Mesenchymal stem cell (in vitro differentiated cells and primary cell): ENCODE results near the gene CIDEC.

ENCODE experiments used
- DNase-seq: peaks from one replicate; pipeline ENCODE4 v3.0.0-alpha.2; 2013
- H2AFZ ChIP-seq: one replicate; pipeline ENCODE4 v1.6.1; 2013; ENCODE audit warnings: low read depth, mild to moderate bottlenecking, control low read depth, inconsistent platforms, low read length, moderate library complexity
- H2AK5ac ChIP-seq: 2 replicates; pipeline ENCODE4 v1.6.1; 2013; ENCODE audit warnings: low read length, moderate library complexity, mild to moderate bottlenecking, inconsistent platforms; ENCODE audit not compliant: severe bottlenecking
- H2BK120ac ChIP-seq: one replicate; pipeline ENCODE4 v1.6.1; 2013; ENCODE audit warnings: low read depth, mild to moderate bottlenecking, inconsistent platforms, low read length, moderate library complexity
- H2BK12ac ChIP-seq, 2 experiments: one replicate each; pipeline ENCODE4 v1.6.1; 2013; ENCODE audit warnings: inconsistent platforms in 2 of 2, low read length in 2 of 2, mild to moderate bottlenecking in 2 of 2, moderate library complexity in 2 of 2, control low read depth in 1 of 2
- H2BK15ac ChIP-seq: one replicate; pipeline ENCODE4 v1.6.1; 2013; ENCODE audit warnings: mild to moderate bottlenecking, low read depth, inconsistent platforms; ENCODE audit not compliant: poor library complexity, severe bottlenecking
- H2BK5ac ChIP-seq: 2 replicates; pipeline ENCODE4 v1.6.1; 2013; ENCODE audit warnings: low read depth, mild to moderate bottlenecking, low read length, control low read depth, inconsistent platforms; ENCODE audit not compliant: poor library complexity, severe bottlenecking
- H3K14ac ChIP-seq, 2 experiments: one replicate each; pipeline ENCODE4 v1.6.1; 2013; ENCODE audit warnings: inconsistent platforms in 2 of 2, low read length in 2 of 2, control low read depth in 1 of 2, mild to moderate bottlenecking in 1 of 2, moderate library complexity in 1 of 2
- H3K18ac ChIP-seq, 2 experiments: one replicate each; pipeline ENCODE4 v1.6.1; 2013; ENCODE audit warnings: inconsistent platforms in 2 of 2, low read length in 2 of 2, control low read depth in 1 of 2, low read depth in 1 of 2, mild to moderate bottlenecking in 1 of 2
- H3K23ac ChIP-seq, 2 experiments: one replicate each; pipeline ENCODE4 v1.6.1; 2013; ENCODE audit warnings: inconsistent platforms in 2 of 2, low read length in 2 of 2, mild to moderate bottlenecking in 2 of 2, moderate library complexity in 2 of 2, control low read depth in 1 of 2
- H3K27ac ChIP-seq: 2 replicates; pipeline ENCODE4 v1.5.1; 2013; ENCODE audit warnings: mild to moderate bottlenecking, moderate library complexity, low read length, control low read depth, inconsistent platforms; ENCODE audit not compliant: poor library complexity, severe bottlenecking
- H3K27me3 ChIP-seq, 2 experiments: 2 replicates each; pipeline versions ENCODE4 v1.6.1 to v1.7.0; 2013; ENCODE audit warnings: low read length in 2 of 2, mild to moderate bottlenecking in 2 of 2, moderate library complexity in 2 of 2, control low read depth in 1 of 2, inconsistent platforms in 1 of 2; ENCODE audit not compliant: control insufficient read depth in 1 of 2, insufficient read depth in 1 of 2
- H3K36me3 ChIP-seq, 2 experiments: 2 replicates each; pipeline versions ENCODE4 v1.6.1 to v1.7.0; 2013; ENCODE audit warnings: low read length in 2 of 2, control low read depth in 1 of 2, inconsistent platforms in 1 of 2, low read depth in 1 of 2, mild to moderate bottlenecking in 1 of 2; ENCODE audit not compliant: insufficient read depth in 2 of 2, control insufficient read depth in 1 of 2
- H3K4ac ChIP-seq, 2 experiments: one replicate each; pipeline ENCODE4 v1.6.1; 2013; ENCODE audit warnings: inconsistent platforms in 2 of 2, low read length in 2 of 2, mild to moderate bottlenecking in 2 of 2, moderate library complexity in 2 of 2, control low read depth in 1 of 2, low read depth in 1 of 2
- H3K4me1 ChIP-seq: 2 replicates; pipeline ENCODE4 v1.6.1; 2013; ENCODE audit warnings: low read depth, low read length, control low read depth; ENCODE audit not compliant: control insufficient read depth, insufficient read depth
- H3K4me2 ChIP-seq: 2 replicates; pipeline ENCODE4 v1.6.1; 2013; ENCODE audit warnings: low read length, mild to moderate bottlenecking, inconsistent platforms; ENCODE audit not compliant: poor library complexity, severe bottlenecking
- H3K4me3 ChIP-seq, 2 experiments: 2 replicates each; pipeline versions ENCODE4 v1.5.1 to v1.7.0; 2013; ENCODE audit warnings: low read length in 2 of 2, mild to moderate bottlenecking in 2 of 2, control low read depth in 1 of 2, low read depth in 1 of 2; ENCODE audit not compliant: insufficient read depth in 1 of 2
- H3K79me1 ChIP-seq: replicated peaks from 2 replicates; pipeline ENCODE4 v1.6.1; 2013; ENCODE audit warnings: mild to moderate bottlenecking, control low read depth, low read length, inconsistent platforms; ENCODE audit not compliant: poor library complexity, severe bottlenecking
- H3K9ac ChIP-seq: 2 replicates; pipeline ENCODE4 v1.7.0; 2013; ENCODE audit warnings: mild to moderate bottlenecking, low read length, moderate library complexity
- H3K9me3 ChIP-seq: 2 replicates; pipeline ENCODE4 v1.7.0; 2013; ENCODE audit warnings: mild to moderate bottlenecking, low read length; ENCODE audit not compliant: control insufficient read depth
- H4K8ac ChIP-seq: one replicate; pipeline ENCODE4 v1.6.1; 2013; ENCODE audit warnings: inconsistent platforms, mild to moderate bottlenecking, low read length, moderate library complexity
- H4K91ac ChIP-seq: one replicate; pipeline ENCODE4 v1.6.1; 2013; ENCODE audit warnings: mild to moderate bottlenecking, low read length, inconsistent platforms
- WGBS: methylation state at CpG from one replicate; pipeline ENCODE4 v1.1.7; 2013; ENCODE audit warnings: mixed read lengths; 5-methylcytosine and 5-hydroxymethylcytosine counted together

The CIDEC gene

DNA sequence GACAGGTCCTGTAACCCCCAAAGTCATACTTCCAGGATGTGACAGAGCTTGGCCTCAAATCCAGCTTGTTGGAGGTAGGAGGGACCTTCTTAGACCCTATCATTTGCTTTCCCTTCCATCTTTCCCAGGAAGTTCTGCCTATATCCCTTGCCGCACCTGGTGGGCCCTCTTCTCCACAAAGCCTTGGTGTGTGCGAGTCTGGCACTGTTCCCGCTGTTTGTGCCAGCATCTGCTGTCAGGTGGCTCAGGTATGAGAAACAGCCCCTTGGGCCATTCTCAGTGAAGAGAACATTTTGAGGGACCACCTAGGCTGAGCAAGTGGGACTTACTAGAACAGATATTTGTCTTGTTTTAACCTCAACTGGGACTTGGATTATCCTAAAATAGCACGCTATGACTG is 23.9 kb upstream of the CIDEC start:
- H2BK12ac ChIP-seq: peak overlapping the region in 1 of 2 experiments; percentile 21

DNA sequence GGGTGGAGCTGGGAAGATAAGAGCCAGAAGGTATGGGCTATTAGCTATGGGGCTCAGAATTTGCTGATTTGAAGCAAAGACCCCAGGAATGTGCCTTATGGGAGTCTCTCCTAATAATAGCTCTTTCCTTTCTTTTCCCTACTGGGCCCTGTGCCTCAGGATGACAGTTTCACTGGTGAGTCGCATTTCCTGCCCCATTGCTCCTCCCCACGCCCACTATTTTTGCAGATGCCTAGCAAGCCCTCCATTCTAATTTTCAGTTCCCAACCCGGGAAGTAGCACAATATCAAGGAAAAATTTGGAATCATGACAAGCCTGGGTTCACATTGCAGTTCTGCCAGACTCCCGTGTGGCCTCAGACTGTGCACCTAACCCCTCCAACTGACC is 23.2 kb upstream of the CIDEC start:
- peaks cover 17% of the 10 kb centered on the region for H3K4me1 ChIP-seq
- H3K18ac ChIP-seq: peak overlapping the region in 1 of 2 experiments; percentile 67
- no peak overlapping the region for H3K4me2 ChIP-seq
- no peaks in the 10 kb centered on the region for H3K27me3 ChIP-seq
- H3K4ac ChIP-seq: peak overlapping the region; percentile 17 to 88
- H4K8ac ChIP-seq: peak overlapping the region; percentile 95
- peak overlapping the region in 1 of 2 experiments; percentile 68 for H3K4me3 ChIP-seq
- H3K9ac ChIP-seq: peak overlapping the region; percentile 73
- H3K9me3 ChIP-seq: no peaks in the 10 kb centered on the region
- no peak overlapping the region for H3K23ac ChIP-seq
- H2BK12ac ChIP-seq: peak overlapping the region; percentile 78 to 99
- H2AFZ ChIP-seq: no peak overlapping the region
- H2BK120ac ChIP-seq: no peak overlapping the region
- no peak overlapping the region for H2BK5ac ChIP-seq
- H4K91ac ChIP-seq: peak overlapping the region; percentile 97
- 42% methylated on average over 4 of the region's 4 CpGs for WGBS
- H2BK15ac ChIP-seq: peak overlapping the region; percentile 77
- H3K79me1 ChIP-seq: peaks cover 2% of the 10 kb centered on the region
- H3K14ac ChIP-seq: no peak overlapping the region
- H3K27ac ChIP-seq: no peak overlapping the region
- H2AK5ac ChIP-seq: peak overlapping the region; percentile 66
- DNase-seq: peak; percentile 55
- H3K36me3 ChIP-seq: no peaks in the 10 kb centered on the region

More for the DNA sequence above, 23.9 kb upstream of the CIDEC start:
- H4K8ac ChIP-seq: no peak overlapping the region
- no peaks in the 10 kb centered on the region for H3K27me3 ChIP-seq
- no peak overlapping the region for H3K23ac ChIP-seq
- no peak overlapping the region for H2BK120ac ChIP-seq
- H3K4me3 ChIP-seq: no peak overlapping the region
- H3K27ac ChIP-seq: no peak overlapping the region
- no peaks in the 10 kb centered on the region for H3K36me3 ChIP-seq
- H3K18ac ChIP-seq: no peak overlapping the region
- DNase-seq: no peak
- H3K4me1 ChIP-seq: peaks cover 10% of the 10 kb centered on the region
- H3K4me2 ChIP-seq: no peak overlapping the region
- H2BK5ac ChIP-seq: no peak overlapping the region
- H2AFZ ChIP-seq: no peak overlapping the region
- WGBS: 94% methylated on average over 3 of the region's 4 CpGs
- H3K9me3 ChIP-seq: no peaks in the 10 kb centered on the region
- no peak overlapping the region for H3K14ac ChIP-seq
- H3K9ac ChIP-seq: no peak overlapping the region
- H3K79me1 ChIP-seq: peaks cover under 1% of the 10 kb centered on the region
- no peak overlapping the region for H4K91ac ChIP-seq
- H2BK15ac ChIP-seq: no peak overlapping the region
- H3K4ac ChIP-seq: no peak overlapping the region
- peak overlapping the region; percentile 44 for H2AK5ac ChIP-seq

DNA sequence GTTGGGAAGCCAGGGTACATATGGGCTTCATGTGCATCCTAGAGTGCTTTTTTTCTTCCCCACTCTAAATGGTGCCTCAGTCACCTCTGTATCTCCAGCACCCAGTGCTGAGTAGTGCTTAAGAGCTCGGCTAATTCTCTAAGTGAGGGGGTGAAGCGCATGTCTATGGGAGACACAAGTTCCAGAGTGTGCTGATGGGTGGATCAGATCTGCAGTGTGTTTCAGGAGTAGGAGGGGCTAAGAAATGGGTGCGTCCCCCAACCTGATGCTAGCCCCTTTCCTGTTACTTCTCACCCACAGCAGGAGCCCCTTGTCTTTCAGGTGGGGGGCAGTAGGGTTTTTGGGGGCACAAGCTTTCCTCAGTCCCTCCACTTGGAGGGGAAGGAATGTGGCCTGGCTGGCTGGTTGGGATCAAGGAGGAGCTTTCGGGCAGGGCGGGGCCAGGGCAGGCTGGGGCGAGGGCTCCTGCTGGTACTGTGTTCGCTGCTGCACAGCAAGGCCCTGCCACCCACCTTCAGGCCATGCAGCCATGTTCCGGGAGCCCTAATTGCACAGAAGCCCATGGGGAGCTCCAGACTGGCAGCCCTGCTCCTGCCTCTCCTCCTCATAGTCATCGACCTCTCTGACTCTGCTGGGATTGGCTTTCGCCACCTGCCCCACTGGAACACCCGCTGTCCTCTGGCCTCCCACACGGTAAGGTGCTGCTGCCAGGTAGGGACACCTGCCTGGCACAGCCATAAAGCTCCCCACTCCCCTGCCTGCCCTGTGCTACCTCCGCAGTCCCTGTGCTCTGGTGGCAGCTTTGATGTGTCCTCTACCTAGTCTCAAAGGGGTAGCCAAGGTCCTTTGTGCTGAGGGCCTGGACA is 22.6 kb upstream of the CIDEC start, which contains the start of gene IL17RE:
Gene IL17RE (plus strand): TSS at position 477 of the 866 bp plus-strand sequence. CDS start 85 bp downstream, at position 562.
- H2BK12ac ChIP-seq: peak within 1 kb of the TSS; percentile 78 to 99
- H3K27me3 ChIP-seq: no peaks in the 10 kb centered on the region
- peak within 1 kb of the TSS; percentile 42 for H2AFZ ChIP-seq
- peaks cover 2% of the 10 kb centered on the region for H3K79me1 ChIP-seq
- peak within 1 kb of the TSS; percentile 73 for H3K9ac ChIP-seq
- H3K23ac ChIP-seq: no peak within 1 kb of the TSS
- H3K36me3 ChIP-seq: no peaks in the 10 kb centered on the region
- H3K4ac ChIP-seq: peak within 1 kb of the TSS; percentile 17 to 88
- H3K4me2 ChIP-seq: no peak within 1 kb of the TSS
- H2BK120ac ChIP-seq: no peak within 1 kb of the TSS
- peak within 1 kb of the TSS; percentile 66 for H2AK5ac ChIP-seq
- H3K27ac ChIP-seq: no peak within 1 kb of the TSS
- peak within 1 kb of the TSS in 1 of 2 experiments; percentile 91 for H3K14ac ChIP-seq
- H3K9me3 ChIP-seq: no peaks in the 10 kb centered on the region
- H2BK5ac ChIP-seq: no peak within 1 kb of the TSS
- peak within 1 kb of the TSS; percentile 67 for H3K18ac ChIP-seq
- H2BK15ac ChIP-seq: peak within 1 kb of the TSS; percentile 77
- no peak for DNase-seq
- peaks cover 19% of the 10 kb centered on the region for H3K4me1 ChIP-seq
- H3K4me3 ChIP-seq: peak within 1 kb of the TSS in 1 of 2 experiments; percentile 68
- peak within 1 kb of the TSS; percentile 97 for H4K91ac ChIP-seq
- WGBS: 61% methylated on average over 12 of the region's 13 CpGs
- H4K8ac ChIP-seq: peak within 1 kb of the TSS; percentile 95

DNA sequence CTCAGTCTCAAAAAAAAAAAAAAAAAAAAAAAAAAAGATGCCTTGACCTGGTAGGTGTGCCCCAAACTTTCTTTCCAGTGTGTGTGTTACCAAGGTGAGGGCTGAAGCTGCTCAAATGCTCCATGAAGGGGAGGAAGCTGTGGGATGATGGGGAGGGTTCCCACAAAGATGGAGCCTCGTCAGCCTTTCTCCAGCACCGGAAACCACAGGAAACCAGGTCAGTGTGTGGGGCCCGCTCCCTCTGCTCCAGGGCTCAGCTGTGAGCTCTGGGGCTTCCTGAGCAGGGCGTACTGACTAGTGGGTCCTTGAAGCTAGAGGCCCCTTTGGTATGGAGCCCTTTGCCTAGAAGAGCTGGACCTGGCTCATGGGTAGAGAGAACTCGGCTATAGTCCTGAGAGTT is 21.9 kb upstream of the CIDEC start:
- H2AFZ ChIP-seq: no peak overlapping the region
- no peak for DNase-seq
- H3K79me1 ChIP-seq: peaks cover 2% of the 10 kb centered on the region
- no peaks in the 10 kb centered on the region for H3K9me3 ChIP-seq
- peaks cover 21% of the 10 kb centered on the region for H3K4me1 ChIP-seq
- no peak overlapping the region for H3K18ac ChIP-seq
- H3K4me2 ChIP-seq: no peak overlapping the region
- no peaks in the 10 kb centered on the region for H3K27me3 ChIP-seq
- H3K4me3 ChIP-seq: no peak overlapping the region
- H3K27ac ChIP-seq: no peak overlapping the region
- no peak overlapping the region for H2BK15ac ChIP-seq
- no peak overlapping the region for H3K23ac ChIP-seq
- H2BK5ac ChIP-seq: no peak overlapping the region
- no peak overlapping the region for H4K8ac ChIP-seq
- H2AK5ac ChIP-seq: no peak overlapping the region
- no peak overlapping the region for H4K91ac ChIP-seq
- 93% methylated on average over 5 of the region's 5 CpGs for WGBS
- H3K9ac ChIP-seq: no peak overlapping the region
- H2BK120ac ChIP-seq: no peak overlapping the region
- no peak overlapping the region for H3K4ac ChIP-seq
- H3K14ac ChIP-seq: no peak overlapping the region
- H3K36me3 ChIP-seq: no peaks in the 10 kb centered on the region
- H2BK12ac ChIP-seq: no peak overlapping the region
